ENCODE results near the gene MAFG.
A peak's percentile ranks its signal among the peaks of the same experiment; 100 is the strongest.

The MAFG gene

GRCh38 chr17:81885454-81885853, 42.1 kb downstream of the MAFG start:
- DNase-seq (ENCODE audit: insufficient read length, low spot score) (no peak), FAIRE-seq (no peak)
- TF ChIP-seq POLR2A (IDR thresholded peaks at IDR 0.05; ENCODE audit: low read depth, low read length) (no peak), TAF1 (IDR thresholded peaks at IDR 0.05; ENCODE audit: low read depth, low read length) (no peak), PAX5 (IDR thresholded peaks at IDR 0.05; ENCODE audit: insufficient read depth, low read length, severe bottlenecking) (no peak), POU2F2 (IDR thresholded peaks at IDR 0.05; ENCODE audit: low read depth, low read length) (no peak), SPI1 (IDR thresholded peaks at IDR 0.05; ENCODE audit: low read depth, low read length) (no peak), POLR2AphosphoS5 (IDR thresholded peaks at IDR 0.05; ENCODE audit: low read depth, low read length) (no peak)

GRCh38 chr17:81884968-81885367, 42.6 kb downstream of the MAFG start:
- TF ChIP-seq TAF1 (IDR thresholded peaks at IDR 0.05; ENCODE audit: low read depth, low read length) (no peak), PAX5 (IDR thresholded peaks at IDR 0.05; ENCODE audit: insufficient read depth, low read length, severe bottlenecking) (no peak), SPI1 (IDR thresholded peaks at IDR 0.05; ENCODE audit: low read depth, low read length) (no peak), POLR2A (IDR thresholded peaks at IDR 0.05; ENCODE audit: low read depth, low read length) (no peak)
- DNase-seq (ENCODE audit: insufficient read length, low spot score) (no peak), FAIRE-seq (no peak)

GRCh38 chr17:81884520-81884919, 43.0 kb downstream of the MAFG start:
- FAIRE-seq, result no peak
- no peak for TF ChIP-seq PAX5 (IDR thresholded peaks at IDR 0.05; ENCODE audit: insufficient read depth, low read length, severe bottlenecking)
- TF ChIP-seq POLR2AphosphoS5 (IDR thresholded peaks at IDR 0.05; ENCODE audit: low read depth, low read length), result no peak; the same call in 1 of the 2 replicates
- no peak for TF ChIP-seq SPI1 (IDR thresholded peaks at IDR 0.05; ENCODE audit: low read depth, low read length)
- TF ChIP-seq POU2F2 (IDR thresholded peaks at IDR 0.05; ENCODE audit: low read depth, low read length), result no peak
- TF ChIP-seq TAF1 (IDR thresholded peaks at IDR 0.05; ENCODE audit: low read depth, low read length), result no peak
- TF ChIP-seq POLR2A (IDR thresholded peaks at IDR 0.05; ENCODE audit: low read depth, low read length), result peak; percentile 36; the same call in 1 of the 2 replicates
- no peak for DNase-seq (ENCODE audit: insufficient read length, low spot score)

- FAIRE-seq (no peak), DNase-seq (ENCODE audit: insufficient read length, low spot score) (no peak)
- TF ChIP-seq POLR2AphosphoS5 (IDR thresholded peaks at IDR 0.05; ENCODE audit: low read depth, low read length), result no peak
- TF ChIP-seq SPI1 (IDR thresholded peaks at IDR 0.05; ENCODE audit: low read depth, low read length), result no peak
- TF ChIP-seq POU2F2 (IDR thresholded peaks at IDR 0.05; ENCODE audit: low read depth, low read length), result no peak
These were observed 48.4 kb downstream of the MAFG start for GRCh38 chr17:81879121-81879520.

- no peak for FAIRE-seq
- DNase-seq (ENCODE audit: insufficient read length, low spot score), result no peak
- TF ChIP-seq POLR2A (IDR thresholded peaks at IDR 0.05; ENCODE audit: low read depth, low read length) (no peak), POLR2AphosphoS5 (IDR thresholded peaks at IDR 0.05; ENCODE audit: low read depth, low read length) (no peak), POU2F2 (IDR thresholded peaks at IDR 0.05; ENCODE audit: low read depth, low read length) (no peak), SPI1 (IDR thresholded peaks at IDR 0.05; ENCODE audit: low read depth, low read length) (no peak), PAX5 (IDR thresholded peaks at IDR 0.05; ENCODE audit: insufficient read depth, low read length, severe bottlenecking) (no peak), TAF1 (IDR thresholded peaks at IDR 0.05; ENCODE audit: low read depth, low read length) (no peak)
These were observed 49.2 kb downstream of the MAFG start for GRCh38 chr17:81878294-81878693.

- TF ChIP-seq SPI1 (IDR thresholded peaks at IDR 0.05; ENCODE audit: low read depth, low read length) (no peak), POU2F2 (IDR thresholded peaks at IDR 0.05; ENCODE audit: low read depth, low read length) (no peak), TAF1 (IDR thresholded peaks at IDR 0.05; ENCODE audit: low read depth, low read length) (no peak), PAX5 (IDR thresholded peaks at IDR 0.05; ENCODE audit: insufficient read depth, low read length, severe bottlenecking) (no peak), POLR2A (IDR thresholded peaks at IDR 0.05; ENCODE audit: low read depth, low read length) (no peak), POLR2AphosphoS5 (IDR thresholded peaks at IDR 0.05; ENCODE audit: low read depth, low read length) (no peak)
- no peak for FAIRE-seq
- DNase-seq (ENCODE audit: insufficient read length, low spot score), result no peak
These were observed 50.0 kb downstream of the MAFG start for GRCh38 chr17:81877569-81877968.

GRCh38 chr17:81871387-81872230, 55.9 kb downstream of the MAFG start:
- FAIRE-seq (peak; percentile 93), DNase-seq (ENCODE audit: insufficient read length, low spot score) (peak; percentile 98)

GRCh38 chr17:81870981-81871386, 56.6 kb downstream of the MAFG start, which contains the start of gene ARHGDIA:
TSS of gene ARHGDIA (minus strand) at chr17:81871337. CDS start at chr17:81869930, 1,407 bp downstream.
- DNase-seq (ENCODE audit: insufficient read length, low spot score) (no peak), FAIRE-seq (no peak)
- TF ChIP-seq SPI1 (IDR thresholded peaks at IDR 0.05; ENCODE audit: low read depth, low read length) (no peak), POLR2A (IDR thresholded peaks at IDR 0.05; ENCODE audit: low read depth, low read length) (no peak), PAX5 (IDR thresholded peaks at IDR 0.05; ENCODE audit: insufficient read depth, low read length, severe bottlenecking) (no peak), TAF1 (IDR thresholded peaks at IDR 0.05; ENCODE audit: low read depth, low read length) (no peak), POLR2AphosphoS5 (IDR thresholded peaks at IDR 0.05; ENCODE audit: low read depth, low read length) (0 out of 2 replicates have a peak, but pooled peaks have one; percentile 51)

More at GRCh38 chr17:81871387-81872230, 55.9 kb downstream of the MAFG start:
- TF ChIP-seq POLR2AphosphoS5 (IDR thresholded peaks at IDR 0.05; ENCODE audit: low read depth, low read length), result peak; percentile 67
- TF ChIP-seq SPI1 (IDR thresholded peaks at IDR 0.05; ENCODE audit: low read depth, low read length), result peak; percentile 50
- peak; percentile 49 for TF ChIP-seq POU2F2 (IDR thresholded peaks at IDR 0.05; ENCODE audit: low read depth, low read length)
- no peak for TF ChIP-seq PAX5 (IDR thresholded peaks at IDR 0.05; ENCODE audit: insufficient read depth, low read length, severe bottlenecking)
- TF ChIP-seq POLR2A (IDR thresholded peaks at IDR 0.05; ENCODE audit: low read depth, low read length), result peak; percentile 64
- peak; percentile 62 for TF ChIP-seq TAF1 (IDR thresholded peaks at IDR 0.05; ENCODE audit: low read depth, low read length)

GRCh38 chr17:81870131-81870980, 57.2 kb downstream of the MAFG start:
- no peak for TF ChIP-seq TAF1 (IDR thresholded peaks at IDR 0.05; ENCODE audit: low read depth, low read length)
- no peak; the same call in 1 of the 2 replicates for TF ChIP-seq SPI1 (IDR thresholded peaks at IDR 0.05; ENCODE audit: low read depth, low read length)
- no peak for TF ChIP-seq POLR2A (IDR thresholded peaks at IDR 0.05; ENCODE audit: low read depth, low read length)
- TF ChIP-seq PAX5 (IDR thresholded peaks at IDR 0.05; ENCODE audit: insufficient read depth, low read length, severe bottlenecking), result no peak
- TF ChIP-seq POLR2AphosphoS5 (IDR thresholded peaks at IDR 0.05; ENCODE audit: low read depth, low read length), result no peak
- no peak for TF ChIP-seq POU2F2 (IDR thresholded peaks at IDR 0.05; ENCODE audit: low read depth, low read length)
- FAIRE-seq (peak; percentile 13), DNase-seq (ENCODE audit: insufficient read length, low spot score) (no peak)

Data from GM12891 (cell line).